ENCODE measurements around the gene KRTAP12-2. TPM values are rescaled to one million over a fixed set of nuclear protein-coding genes. Genes with fewer than 3 reads are reported as not detected.
"Not testable (repeated sequence)": the region's sequence is repeated elsewhere in the genome, so short reads cannot be mapped to it uniquely, and the experiment has no call there.

KRTAP12-2 gene
- total RNA-seq, 2 donors from 2014 or later, result not detected

GRCh38 chr21:44703731-44704635 lies 37.3 kb upstream of the KRTAP12-2 start:
- DNase-seq (no peak), ATAC-seq (no peak)
- intact Hi-C loops (cut with DNase I, micrococcal nuclease), result no loop called here

DNA sequence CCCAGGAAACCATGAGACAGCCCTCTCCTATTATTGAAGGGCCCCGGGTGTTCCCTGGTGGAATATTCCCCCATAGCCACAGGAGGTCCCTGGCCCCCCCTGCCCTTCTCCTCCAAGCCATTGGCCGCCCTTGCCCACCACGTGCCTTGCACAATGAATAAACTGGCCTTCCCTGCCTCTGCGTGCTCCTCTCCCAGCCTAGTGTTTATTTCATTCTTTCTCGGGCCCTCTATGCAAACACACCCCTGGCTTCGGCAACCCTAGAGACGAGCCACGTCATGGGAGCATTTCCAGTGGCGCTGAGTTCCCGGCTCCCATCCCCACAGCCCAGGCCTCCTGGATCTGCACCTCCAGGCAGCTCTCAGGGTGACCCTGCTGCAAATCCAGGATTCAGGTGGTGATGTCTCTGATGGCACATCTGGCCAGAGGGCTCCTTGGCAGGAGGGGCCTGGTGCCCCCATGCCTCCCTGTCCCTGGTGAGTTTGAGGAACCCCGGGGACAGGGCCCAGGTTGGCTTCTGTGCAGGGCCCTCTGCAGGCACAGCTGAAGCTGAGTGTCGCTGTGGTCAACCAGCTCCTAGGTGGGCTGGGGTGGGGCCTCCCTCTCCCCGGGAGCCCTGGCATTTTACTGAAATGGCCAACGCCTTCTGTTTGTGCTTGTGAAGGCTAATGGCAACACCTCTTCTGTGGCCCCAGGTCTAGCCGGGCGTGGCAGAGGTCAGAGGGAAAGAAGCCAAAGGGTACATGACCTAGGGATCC lies 36.4 kb upstream of the KRTAP12-2 start:
- ATAC-seq (no peak), DNase-seq (no peak)
- intact Hi-C loops (cut with DNase I, micrococcal nuclease), result no loop called here

DNA sequence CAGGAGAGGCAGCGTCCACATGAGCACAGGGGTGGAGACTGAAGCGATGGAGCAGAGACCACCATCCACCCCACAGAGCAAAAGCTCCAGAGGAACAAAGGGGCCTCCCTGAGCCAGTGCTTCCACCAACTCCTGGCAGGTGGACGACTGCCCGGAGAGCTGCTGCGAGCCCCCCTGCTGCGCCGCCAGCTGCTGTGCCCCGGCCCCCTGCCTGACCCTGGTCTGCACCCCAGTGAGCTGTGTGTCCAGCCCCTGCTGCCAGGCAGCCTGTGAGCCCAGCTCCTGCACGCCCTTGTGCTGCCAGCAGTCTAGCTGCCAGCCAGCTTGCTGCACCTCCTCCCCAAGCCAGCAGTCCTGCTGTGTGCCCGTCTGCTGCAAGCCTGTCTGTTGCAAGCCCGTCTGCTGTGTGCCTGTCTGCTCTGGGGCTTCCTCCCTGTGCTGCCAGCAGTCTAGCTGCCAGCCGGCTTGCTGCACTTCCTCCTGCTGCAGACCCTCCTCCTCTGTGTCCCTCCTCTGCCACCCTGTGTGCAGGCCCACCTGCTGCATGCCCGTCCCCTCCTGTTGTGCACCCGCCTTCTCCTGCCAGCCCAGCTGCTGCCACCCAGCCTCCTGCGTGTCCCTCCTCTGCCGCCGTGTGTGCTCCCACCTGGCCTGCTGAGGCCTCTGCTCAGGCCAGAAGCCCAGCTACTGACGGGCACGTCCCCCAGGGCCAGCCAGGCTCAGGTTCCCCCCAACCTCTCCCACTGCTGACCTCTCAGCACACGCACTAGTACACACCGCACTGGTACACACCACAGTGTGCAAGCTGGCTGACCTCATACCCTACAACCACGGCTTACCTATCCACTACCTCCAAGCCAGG lies 35.6 kb upstream of the KRTAP12-2 start:
- intact Hi-C loops (cut with DNase I, micrococcal nuclease), result no loop called here
- DNase-seq (no peak), ATAC-seq (no peak)

DNA sequence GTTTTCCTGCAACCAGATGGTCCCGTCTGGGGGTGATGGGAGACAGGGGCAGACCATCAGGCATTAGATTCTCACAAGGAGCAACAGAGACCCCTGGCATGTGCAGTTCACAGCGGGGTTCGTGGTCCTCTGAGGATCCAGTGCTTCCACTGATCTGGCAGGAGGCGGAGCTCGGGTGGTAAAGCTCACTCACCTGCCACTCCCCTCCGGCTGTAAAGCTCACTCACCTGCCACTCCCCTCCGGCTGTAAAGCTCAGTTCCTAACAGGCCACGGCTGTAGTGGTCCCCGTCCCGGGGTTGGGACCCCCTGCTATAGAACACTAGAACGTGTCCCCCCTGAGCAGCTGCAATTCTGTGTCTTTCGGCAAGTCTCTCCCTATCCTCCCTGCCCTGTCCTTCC lies 34.8 kb upstream of the KRTAP12-2 start:
- peak in 1 of 2 donors; percentile 38 for DNase-seq
- peak; percentile 90 for ATAC-seq

GRCh38 chr21:44701023-44701400 lies 34.3 kb upstream of the KRTAP12-2 start:
- ATAC-seq (no peak), DNase-seq (no peak)
- intact Hi-C loops (cut with DNase I, micrococcal nuclease), result no loop called here

More for the DNA sequence above, 34.8 kb upstream of the KRTAP12-2 start:
- intact Hi-C loops (cut with DNase I, micrococcal nuclease), result no loop called here

- no peak for DNase-seq
- intact Hi-C loops (cut with DNase I, micrococcal nuclease), result no loop called here
- ATAC-seq, result no peak
Measured at GRCh38 chr21:44700101-44701022, 33.6 kb upstream of the KRTAP12-2 start.

- intact Hi-C loops (cut with DNase I, micrococcal nuclease), result no loop called here
- ATAC-seq (no peak), DNase-seq (no peak)
Measured at GRCh38 chr21:44699502-44700001, 32.8 kb upstream of the KRTAP12-2 start.

- no peak for DNase-seq
- no peak for ATAC-seq
- intact Hi-C loops (cut with DNase I, micrococcal nuclease), result no loop called here
Measured at GRCh38 chr21:44697811-44698734, 31.3 kb upstream of the KRTAP12-2 start.

- ATAC-seq; DNase-seq; intact Hi-C loops (cut with DNase I, micrococcal nuclease): not testable (repeated sequence)
Measured at GRCh38 chr21:44697172-44697810, 30.6 kb upstream of the KRTAP12-2 start, which contains the start of gene KRTAP10-12. Gene KRTAP10-12, plus strand, starts transcription at chr21:44697172. Its CDS starts 30 bp downstream, at chr21:44697202.

GRCh38 chr21:44696572-44696971 lies 29.8 kb upstream of the KRTAP12-2 start:
- no peak for ATAC-seq
- intact Hi-C loops (cut with DNase I, micrococcal nuclease), result no loop called here
- no peak for DNase-seq

GRCh38 chr21:44695641-44696040 lies 28.9 kb upstream of the KRTAP12-2 start:
- ATAC-seq (no peak), DNase-seq (no peak)
- intact Hi-C loops (cut with DNase I, micrococcal nuclease), result no loop called here

DNA sequence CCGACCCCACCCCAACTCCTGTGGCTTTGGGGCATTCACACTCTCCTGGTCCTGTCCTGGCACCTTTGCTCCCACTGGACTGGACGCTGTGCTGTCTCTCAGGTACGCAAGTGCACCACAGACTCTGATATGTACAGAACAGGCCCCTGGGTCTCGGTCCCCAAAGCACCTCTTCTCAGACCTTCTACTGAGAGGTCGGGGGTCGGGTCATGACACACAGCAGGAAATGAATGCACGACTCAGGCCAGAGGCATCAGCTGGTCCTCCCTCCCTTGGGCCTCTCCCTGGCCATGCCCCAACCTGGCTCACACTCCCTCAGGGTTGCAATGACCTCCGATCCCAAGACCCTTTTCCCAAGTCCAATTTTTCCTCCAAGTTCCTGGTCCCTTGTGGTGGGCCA lies 28.5 kb upstream of the KRTAP12-2 start:
- DNase-seq, result no peak
- ATAC-seq, result no peak
- intact Hi-C loops (cut with DNase I, micrococcal nuclease), result no loop called here

DNA sequence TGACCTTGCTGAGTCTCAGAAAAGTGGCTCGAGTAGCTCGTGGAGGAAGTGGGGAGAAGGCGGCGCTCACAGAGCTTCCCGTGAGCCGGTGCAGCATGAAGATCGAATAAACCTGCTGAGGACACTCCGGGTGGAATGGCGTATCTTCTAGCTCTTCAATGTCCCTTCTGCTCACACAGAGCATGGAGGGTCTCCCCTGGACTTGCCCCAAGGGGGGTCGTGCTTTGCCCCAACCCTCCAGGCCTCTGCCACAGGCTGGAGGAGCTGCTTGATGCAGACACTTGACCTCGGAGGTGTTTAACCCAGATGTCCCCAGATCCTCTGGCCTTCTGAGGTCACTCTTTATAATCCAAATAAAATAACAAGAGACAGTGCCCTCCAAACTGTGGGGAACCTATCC lies 28.0 kb upstream of the KRTAP12-2 start:
- intact Hi-C loops (cut with DNase I, micrococcal nuclease), result no loop called here
- no peak for DNase-seq
- no peak for ATAC-seq

DNA sequence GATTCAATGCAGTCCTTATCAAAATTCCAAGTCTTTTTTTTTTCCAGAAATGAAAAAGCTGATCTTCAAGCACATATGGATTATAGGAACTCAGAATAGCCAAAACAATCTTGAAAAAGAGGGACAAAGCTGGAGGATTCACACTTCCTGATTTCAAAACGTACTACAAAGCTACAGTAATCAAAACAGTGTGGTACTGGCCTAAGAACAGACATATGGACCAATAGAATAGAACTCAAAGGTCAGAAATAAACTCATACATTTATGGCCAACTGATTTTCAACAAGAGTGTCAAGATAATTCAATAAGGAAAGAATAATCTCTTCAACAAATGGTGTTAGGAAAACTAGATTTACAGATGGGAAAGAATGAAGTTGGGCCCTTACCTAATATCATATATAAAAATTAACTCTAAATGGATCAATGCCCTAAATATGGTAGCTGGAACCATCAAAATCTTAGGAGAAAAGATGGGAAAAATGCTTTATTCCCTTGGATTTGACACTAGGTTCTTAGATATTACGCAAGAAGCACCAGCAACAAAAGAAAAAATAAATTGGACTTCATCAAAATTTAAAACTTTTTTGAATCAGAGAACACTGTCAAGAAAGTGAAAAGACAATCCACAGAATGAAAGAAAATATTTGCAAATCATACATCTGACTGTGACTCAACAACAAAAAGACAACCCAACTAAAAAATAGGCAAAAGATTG lies 26.2 kb upstream of the KRTAP12-2 start:
- DNase-seq (no peak), ATAC-seq (no peak)

GRCh38 chr21:44691686-44692085 lies 25.0 kb upstream of the KRTAP12-2 start:
- ATAC-seq (no peak), DNase-seq (no peak)
- intact Hi-C loops (cut with DNase I, micrococcal nuclease), result no loop called here

More for the DNA sequence above, 26.2 kb upstream of the KRTAP12-2 start:
- intact Hi-C loops (cut with DNase I, micrococcal nuclease), result no loop called here

- ATAC-seq; DNase-seq; intact Hi-C loops (cut with DNase I, micrococcal nuclease): not testable (repeated sequence)
Measured at GRCh38 chr21:44689740-44690139, 23.0 kb upstream of the KRTAP12-2 start.
